Head of caudate nucleus (tissue), 42 donors: ENCODE results near the gene SIGLEC15.
"Not testable (repeated sequence)": the region's sequence is repeated elsewhere in the genome, so short reads cannot be mapped to it uniquely, and the experiment has no call there.

Experiments
- DNase-seq, 42 donors: peaks; one replicate each; pipeline versions ENCODE4 v3.0.0 to v3.0.0-alpha.2; 2020 to 2021; ENCODE audit warnings: mixed read lengths in 7 of 42
- intact Hi-C: fragments of 100-400 bp; cut with DNase I; formaldehyde crosslinking; loops from one replicate; pipeline ENCODE4 v1.15.0; 2022

Gene SIGLEC15, protein sequence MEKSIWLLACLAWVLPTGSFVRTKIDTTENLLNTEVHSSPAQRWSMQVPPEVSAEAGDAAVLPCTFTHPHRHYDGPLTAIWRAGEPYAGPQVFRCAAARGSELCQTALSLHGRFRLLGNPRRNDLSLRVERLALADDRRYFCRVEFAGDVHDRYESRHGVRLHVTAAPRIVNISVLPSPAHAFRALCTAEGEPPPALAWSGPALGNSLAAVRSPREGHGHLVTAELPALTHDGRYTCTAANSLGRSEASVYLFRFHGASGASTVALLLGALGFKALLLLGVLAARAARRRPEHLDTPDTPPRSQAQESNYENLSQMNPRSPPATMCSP

DNA sequence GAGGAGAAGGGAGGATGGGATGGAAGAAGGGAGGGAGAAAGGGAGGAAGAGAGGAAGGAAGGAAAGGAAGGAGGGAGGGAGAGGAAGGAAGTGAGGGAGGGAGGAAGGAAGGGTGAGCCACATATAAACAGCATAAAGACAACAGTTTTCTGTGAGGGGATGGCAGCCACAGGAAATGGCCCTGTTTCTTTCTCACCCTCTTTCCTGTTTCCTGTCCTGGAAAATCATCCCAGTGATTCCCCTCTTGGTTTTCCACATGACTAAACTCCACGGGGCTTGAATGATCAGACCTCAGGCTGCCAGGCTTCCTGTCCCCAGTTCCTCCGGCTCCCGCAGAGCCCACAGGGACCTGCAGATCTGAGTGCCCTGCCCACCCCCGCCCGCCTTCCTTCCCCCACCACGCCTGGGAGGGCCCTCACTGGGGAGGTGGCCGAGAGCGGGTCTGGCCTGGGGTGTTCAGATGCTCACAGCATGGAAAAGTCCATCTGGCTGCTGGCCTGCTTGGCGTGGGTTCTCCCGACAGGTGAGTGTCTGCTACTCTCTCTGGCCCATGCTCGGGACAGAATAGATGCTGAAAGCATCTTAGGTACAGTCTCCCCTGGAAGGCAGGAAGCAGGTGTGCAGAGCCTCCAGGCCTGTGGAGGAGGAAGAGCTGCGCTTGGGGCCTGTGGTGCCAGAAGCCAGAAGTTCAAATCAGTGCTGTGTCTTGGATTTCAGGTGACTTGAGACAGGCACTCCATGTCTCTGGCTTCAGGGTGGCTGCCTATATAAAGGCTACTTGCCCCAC lies at the start of gene SIGLEC15:
TSS of gene SIGLEC15 (plus strand) at position 418 of the 787 bp plus-strand sequence. CDS start at position 472, 54 bp downstream.
- intact Hi-C loops = no loop called here
- DNase-seq = peak in 1 of 42 donors; percentile 33

DNA sequence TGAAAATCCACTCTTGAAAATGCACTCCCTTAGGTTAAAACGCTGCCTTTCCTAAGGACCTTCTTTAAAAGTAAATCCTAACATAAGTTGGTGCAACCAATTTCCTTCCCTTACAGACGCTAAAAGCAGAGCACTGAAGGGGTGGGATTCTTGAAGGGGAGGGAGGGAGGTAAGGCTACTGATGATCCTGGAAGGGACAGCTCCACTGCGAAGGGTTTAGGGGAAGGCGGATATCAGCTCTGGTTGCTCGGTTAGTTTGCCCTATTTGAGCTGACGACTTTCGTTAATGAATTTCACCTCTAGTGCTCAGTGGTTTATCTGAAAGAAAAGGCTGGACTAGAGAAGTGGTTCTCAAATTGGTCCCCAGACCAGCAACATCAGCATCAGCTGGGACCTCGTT lies 49.7 kb upstream of the SIGLEC15 start:
- intact Hi-C loops = no loop called here
- DNase-seq = peak in 1 of 42 donors; percentile 3

DNA sequence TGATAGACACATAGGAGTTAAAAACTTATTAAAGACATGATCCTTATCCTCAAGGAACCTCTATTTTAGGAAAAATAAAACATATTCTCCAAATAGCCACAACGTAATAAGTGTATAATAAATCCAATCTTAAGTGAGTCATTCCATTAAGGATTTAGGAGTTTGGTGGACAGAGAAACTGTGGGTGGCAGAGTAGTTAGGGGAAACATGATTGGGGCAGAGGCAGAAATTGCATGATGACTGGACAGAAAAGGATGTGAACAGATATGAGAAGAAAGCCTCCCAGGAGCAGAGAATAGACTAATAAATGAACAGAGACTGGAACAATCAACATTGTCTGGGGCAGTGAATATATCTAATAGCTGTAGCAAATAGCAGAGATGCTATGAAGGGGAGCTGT lies 48.1 kb upstream of the SIGLEC15 start:
- intact Hi-C loops = no loop called here
- DNase-seq = no peak

DNA sequence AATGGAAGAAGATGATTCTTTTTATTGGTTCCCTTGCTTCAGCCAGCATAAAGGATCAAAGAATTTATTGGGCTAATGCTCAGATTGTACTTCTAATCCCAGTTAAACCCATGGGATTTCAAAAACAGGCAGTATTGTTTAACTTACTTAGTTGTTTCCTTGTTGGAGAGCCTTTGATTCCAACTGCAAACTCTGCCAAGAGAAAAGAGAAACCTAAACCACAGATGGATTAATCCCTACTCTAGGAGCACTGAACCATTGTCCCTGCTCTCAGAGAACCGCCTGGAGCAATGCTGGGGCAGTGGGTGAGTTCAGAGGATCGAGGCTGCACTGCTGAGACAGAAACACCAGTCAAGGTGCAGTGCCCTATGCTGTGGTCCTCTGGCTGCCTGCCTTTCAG lies 44.9 kb upstream of the SIGLEC15 start:
- intact Hi-C loops = no loop called here

DNA sequence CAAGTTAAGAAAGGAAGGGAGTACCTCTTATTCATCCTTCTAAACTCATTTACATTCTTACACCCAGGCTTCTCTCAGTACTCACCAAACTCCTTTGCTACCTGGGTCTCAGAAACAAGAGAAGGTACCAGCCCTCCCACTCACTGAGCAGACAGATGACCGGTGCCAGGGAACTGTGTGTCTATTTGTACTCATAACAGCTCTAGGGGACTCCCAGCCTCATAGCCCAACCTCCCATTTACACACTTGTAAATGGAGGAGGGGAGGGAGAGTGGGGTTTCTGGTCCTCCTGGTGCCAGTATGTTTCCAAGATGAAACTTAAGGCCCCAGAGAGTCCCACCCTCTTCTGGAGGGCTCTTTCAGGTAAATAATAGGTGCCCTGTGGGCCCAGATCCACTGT lies 42.8 kb upstream of the SIGLEC15 start:
- DNase-seq = no peak
- intact Hi-C loops = no loop called here

More for the DNA sequence above, 44.9 kb upstream of the SIGLEC15 start:
- DNase-seq = no peak

DNA sequence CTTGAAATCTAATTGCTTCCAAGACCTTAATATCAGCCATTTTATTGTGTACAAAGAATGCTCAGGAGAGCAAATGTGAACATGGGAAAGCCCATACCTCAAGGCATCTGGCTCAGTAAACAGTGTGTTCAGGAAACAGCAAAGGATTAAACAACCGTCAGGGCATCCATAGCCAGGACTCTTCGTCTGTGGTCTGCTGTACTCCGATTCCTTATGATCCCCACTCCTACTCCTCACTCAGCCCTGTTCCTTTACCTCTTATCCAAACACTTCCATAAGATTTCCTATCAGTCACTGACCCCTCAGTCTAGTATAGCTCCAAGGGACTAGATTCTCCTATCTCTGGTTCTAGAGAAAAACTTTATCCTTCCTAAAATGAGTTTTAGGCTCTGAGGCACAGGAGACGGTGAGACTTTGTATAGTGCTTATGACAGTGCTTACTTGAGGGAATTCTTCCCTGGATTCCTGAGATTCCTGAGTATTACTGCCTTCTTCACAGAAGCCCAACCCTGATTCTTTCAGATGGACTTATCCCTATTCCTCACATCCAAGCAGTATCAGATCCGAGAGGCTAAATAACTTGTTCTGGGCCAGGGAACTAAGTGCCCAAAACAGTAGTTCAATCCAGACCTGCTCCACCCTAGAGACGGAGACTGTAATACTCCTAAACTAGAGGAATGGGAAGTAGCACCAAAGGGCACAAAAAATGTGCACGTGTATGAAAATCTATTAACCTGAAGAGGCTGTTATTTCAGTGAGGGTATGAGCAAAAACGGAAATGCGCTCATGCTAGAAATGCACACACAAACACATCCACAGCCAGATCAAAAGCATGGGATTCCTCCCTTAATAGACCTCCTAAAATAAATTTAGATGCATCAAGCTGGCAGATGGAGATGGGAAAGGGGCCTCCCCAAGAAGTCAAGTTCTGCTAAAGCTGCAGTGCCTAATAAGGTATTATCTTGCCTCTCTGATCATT lies 42.1 kb upstream of the SIGLEC15 start:
- intact Hi-C loops = no loop called here

DNA sequence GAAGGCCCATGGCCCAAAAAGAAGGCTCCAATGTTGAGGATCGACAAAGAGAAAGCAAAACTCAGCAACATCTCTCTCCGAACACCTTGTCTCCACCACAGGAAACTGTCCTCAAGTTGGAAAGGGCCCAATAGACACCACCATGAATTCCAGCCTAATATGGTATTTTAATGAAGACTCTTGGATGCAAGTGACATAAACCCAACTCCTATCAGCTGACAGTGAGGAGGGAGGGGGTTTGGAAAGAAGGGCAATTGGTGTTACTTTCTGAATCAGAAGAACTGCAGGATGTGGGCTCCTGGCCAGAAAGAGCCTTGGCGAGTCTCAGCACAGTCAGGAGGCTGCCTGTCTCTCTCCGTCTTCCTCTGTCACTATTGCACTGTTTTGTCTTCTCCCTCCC lies 40.3 kb upstream of the SIGLEC15 start:
- intact Hi-C loops = no loop called here
- DNase-seq = no peak

More for the DNA sequence above, 42.1 kb upstream of the SIGLEC15 start:
- no peak for DNase-seq

DNA sequence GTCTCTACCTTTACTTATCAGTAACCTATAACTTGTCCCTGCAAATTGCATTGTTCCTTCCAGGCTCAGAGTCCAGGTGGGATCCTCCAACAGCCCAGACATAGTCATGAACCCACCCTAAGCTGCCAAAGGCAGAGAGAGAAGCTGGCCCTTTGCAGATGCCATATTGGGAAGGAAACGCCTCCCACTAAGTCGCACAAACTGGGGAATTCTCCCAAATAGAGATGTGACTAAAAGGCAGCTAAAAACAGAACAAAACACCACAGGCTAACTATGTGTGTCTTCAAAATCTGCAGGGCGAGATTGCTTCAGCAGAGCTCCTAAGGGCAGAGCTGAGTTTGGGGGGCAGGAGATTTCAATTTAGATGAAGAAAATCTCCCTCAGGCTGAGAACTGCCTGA lies 38.5 kb upstream of the SIGLEC15 start:
- no peak for DNase-seq
- intact Hi-C loops = no loop called here

DNA sequence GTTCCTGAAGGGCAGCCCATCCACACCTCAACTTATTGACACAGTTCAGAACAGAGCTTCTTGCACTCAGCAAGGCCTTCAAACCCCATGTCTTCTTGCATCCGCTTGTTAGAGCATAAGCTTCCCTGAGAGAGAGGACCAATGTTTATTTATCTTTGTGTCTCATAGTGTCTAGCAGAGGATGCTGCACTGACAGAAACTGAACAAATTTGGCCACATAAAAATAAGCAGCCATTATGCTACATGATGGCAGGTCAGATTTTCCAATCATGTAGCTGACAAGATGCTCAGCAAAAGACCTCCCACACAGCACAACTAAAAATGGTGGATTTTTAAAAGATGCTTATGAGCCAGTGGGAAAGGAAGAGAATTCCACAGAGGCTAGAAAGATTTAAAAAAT lies 38.1 kb upstream of the SIGLEC15 start:
- intact Hi-C loops = no loop called here
- no peak for DNase-seq

DNA sequence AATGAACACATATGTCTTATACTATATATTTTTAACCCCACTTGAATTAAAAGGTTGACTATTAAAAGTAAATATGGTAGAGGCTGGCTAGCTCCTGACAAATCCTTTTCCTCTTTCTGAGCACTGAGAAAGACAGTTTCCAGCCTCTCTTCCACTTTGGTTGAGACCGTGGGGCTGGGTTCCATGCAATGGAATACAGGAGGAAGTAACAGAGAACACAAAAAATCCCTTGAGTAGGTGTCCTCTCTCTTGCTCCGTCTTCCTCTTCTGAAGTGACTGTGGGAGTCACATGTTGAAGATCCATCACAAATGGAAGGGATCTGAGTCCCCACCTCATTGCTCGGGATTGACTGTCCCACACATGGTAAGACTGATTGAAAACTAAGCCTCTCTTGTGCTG lies 36.6 kb upstream of the SIGLEC15 start:
- intact Hi-C loops = no loop called here
- DNase-seq = no peak

DNA sequence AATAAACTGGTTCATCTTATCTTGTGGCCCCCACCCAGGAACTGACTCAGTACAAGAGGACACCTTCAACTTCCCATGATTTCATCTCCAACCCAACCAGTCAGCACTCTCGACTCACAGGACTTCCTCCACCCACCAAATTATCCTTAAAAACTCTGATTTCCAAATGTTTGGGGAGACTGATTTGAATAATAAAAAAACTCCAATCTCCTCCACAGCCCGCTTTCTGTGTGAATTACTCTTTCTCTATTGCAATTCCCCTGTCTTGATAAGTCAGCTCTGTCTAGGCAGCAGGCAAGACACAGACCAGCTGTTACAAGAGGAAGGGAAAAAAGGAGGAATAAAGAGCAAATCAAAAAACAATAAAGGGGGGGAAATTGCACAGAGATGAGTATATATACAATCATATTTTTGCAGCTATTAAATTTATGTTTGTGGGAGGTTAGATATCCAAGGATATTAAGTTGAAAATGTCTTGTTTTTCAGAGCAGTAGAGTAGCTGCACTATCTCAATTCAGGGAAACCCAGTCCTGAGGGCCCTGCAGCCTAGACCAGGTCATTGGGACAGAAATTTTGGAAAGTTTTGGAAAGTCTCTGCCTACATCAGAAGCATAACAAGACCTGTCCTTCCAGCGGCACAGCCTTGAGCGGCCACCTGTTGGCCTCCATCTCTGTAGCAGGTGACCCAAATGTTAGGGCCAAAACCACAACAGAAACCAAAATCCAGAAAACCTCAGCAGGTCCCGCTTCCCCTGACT lies 32.8 kb upstream of the SIGLEC15 start:
- intact Hi-C loops = no loop called here
- DNase-seq = no peak

DNA sequence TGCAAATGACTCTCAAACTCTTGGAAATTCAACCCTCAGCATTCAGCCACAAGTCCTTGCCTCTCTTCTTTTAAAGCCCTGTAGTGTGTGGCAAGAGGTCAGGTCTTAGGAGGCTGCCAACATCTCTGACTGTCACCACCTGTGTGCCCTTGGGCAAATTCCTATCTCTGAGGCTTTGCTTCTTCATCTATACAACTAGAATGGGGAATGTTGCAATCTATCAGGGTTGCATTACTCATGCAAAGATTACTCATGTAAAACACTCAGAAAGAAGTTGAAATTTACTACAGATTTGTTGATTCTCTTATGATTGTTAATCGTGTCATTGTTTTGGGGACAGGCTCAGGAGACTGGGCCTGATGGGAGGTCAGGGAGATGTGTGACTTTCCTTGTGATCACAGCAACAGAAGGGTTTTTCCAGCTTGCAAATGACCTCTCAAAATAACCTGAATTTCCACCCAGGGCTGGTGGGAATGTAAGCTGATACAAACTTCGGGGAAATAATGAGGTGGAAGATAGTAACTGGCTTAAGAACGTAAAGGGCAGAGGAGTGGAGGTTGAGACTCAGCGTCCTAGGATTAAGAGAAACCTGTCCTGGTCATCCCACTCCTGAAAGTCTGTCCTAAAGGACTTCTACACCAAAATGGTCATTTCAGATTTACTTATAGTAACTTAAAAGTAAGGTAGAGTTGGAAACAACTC lies 32.1 kb upstream of the SIGLEC15 start:
- DNase-seq = no peak
- intact Hi-C loops = no loop called here

DNA sequence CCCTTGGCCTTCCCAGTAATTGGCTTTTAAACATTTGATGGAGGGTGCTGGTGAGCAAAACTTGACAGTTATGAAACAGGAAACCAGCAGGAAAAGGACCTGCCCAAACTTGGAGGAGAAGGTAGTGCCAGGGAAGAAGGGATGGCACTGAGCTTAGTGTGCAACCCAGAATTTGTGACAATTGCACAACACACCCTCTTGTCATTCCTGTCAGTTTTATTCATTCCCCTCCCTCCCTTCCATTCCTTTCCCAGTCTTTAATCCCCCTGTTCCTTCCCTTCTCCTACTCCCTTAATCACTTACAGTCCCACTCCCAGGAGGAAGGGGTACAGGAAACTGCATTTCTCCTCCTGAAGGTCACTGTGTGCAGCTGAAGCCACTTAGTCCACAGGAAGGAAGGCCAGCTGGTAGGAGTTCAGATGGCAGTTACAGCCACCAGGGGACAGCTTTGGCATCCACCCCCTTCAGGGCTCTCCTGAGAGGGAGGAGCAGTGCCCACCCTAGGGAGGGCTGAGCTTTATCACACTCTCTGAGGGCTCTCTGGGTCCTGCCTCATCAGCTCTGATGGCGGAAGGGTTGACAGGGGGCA lies 24.0 kb upstream of the SIGLEC15 start:
- intact Hi-C loops = no loop called here
- DNase-seq = no peak

DNA sequence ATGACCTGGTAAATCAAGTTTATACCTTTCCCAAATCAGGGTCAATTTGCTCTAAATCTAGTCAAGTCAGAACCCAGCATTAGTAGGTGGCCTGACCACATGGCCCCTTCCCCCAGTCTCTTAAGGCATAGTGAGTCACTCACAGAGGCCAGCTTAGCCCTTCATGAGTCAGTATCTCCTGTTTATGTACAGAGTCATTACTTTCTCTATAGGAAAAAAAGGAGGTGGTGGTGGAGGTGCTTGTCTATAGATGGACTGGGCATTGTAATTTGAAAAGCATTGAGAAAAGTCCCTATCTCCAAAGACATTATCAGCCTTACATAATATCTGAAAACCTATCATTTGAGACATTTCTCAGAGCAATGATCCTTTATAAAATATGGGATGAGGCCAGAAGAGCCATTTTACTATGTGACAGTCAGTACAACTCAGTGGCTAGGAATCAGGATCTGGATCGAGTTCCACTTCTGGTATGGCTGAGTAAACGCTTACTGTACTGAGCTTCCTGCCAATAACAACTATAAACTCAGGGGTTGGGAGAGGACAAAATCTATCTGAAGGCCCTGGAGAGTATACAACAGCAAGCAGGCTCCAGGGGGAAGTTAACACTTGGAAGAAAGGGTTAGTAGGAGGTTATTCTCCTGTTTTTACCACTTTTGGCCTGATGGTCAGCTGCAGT lies 22.5 kb upstream of the SIGLEC15 start:
- intact Hi-C loops = no loop called here
- no peak for DNase-seq

DNA sequence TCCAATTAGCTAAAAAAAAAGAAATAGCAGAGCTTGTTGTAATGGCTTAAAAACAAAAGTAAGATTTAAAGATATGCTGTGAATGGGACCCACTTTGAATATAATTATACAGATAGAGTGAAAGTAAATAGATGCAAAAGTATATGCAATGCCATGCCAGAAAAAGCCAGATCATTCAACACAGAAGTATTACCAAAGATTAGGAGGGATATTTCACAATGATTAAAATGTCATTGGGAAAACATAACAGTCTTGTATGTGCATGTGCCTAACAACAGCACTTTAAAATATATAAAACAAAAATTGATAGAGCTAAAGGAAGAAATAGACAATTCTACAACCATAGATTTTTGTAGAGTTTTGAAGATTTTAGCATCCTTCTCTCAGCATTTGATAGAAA lies 19.9 kb upstream of the SIGLEC15 start:
- DNase-seq = no peak
- intact Hi-C loops = no loop called here

DNA sequence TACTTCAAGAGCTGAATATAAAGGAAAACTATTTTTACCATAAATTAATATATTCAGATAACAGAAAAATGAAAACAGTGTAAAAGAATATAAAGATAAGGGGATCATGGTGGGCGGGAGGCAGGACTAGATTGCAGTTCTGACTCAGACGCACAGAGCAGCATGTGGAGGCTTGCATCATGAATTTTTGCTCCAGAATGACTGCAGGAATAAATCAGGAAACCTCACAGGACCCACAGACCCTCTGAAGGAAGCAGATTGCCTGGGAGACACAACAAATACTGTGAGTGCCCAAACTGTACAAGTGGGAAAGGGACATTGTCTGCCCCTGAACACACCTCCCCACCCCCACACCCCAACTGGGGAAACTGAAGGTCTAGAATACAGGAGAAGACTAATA lies 19.2 kb upstream of the SIGLEC15 start:
- intact Hi-C loops = no loop called here
- peak in 5 of 42 donors; percentile 13 to 40 (median 26) for DNase-seq

DNA sequence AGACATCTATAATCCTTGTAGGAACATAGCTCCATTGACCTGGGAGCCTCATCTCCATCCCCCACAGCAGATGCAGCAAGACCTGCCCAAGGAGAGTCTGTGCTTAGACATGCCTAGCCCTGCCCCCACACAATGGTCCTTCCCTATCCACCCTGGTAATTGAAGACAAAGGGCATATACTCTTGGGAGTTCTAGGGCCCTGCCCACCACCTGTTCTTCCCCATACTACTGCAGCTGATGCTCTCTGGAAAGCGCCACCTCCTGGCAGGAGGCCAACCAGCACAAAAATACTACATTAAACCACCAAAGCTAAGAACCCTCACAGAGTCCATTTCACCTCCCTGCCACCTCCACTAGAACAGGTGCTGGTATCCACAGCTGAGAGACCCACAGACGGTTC lies 18.3 kb upstream of the SIGLEC15 start:
- DNase-seq = not testable (repeated sequence)

More for the DNA sequence above, 18.3 kb upstream of the SIGLEC15 start:
- intact Hi-C loops = not testable (repeated sequence)
